GM21786 (cell line): Measurements from ENCODE around the gene PRDM16.

Experiments used
- ATAC-seq: cut with Tn5 transposase; IDR thresholded peaks from one replicate; pipeline ENCODE4 v1.9.1; 2021; ENCODE audit not compliant: unreplicated experiment

Gene PRDM16

DNA sequence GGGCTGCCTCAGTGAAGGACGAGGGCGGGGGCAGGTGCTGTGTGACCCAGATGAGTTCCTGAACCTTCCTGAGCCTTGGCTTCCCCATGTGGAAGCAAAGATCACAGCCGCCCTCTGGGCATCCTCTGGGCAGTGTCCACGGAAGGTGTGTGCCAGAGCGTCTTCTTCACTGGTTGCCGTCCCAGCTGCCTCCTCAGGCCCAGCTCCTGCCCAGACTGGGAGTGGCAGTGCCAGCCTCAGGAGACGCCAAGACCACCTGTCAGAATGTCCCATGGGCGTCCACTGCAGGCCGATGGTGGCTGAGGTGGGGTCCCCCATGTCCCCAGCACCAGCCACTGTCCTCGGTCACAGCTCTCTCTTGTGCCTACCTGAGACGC lies 395.6 kb downstream of the PRDM16 start:
- no peak for ATAC-seq

- no peak for ATAC-seq
These were observed 396.3 kb downstream of the PRDM16 start for GRCh38 chr1:3465091-3465934.

DNA sequence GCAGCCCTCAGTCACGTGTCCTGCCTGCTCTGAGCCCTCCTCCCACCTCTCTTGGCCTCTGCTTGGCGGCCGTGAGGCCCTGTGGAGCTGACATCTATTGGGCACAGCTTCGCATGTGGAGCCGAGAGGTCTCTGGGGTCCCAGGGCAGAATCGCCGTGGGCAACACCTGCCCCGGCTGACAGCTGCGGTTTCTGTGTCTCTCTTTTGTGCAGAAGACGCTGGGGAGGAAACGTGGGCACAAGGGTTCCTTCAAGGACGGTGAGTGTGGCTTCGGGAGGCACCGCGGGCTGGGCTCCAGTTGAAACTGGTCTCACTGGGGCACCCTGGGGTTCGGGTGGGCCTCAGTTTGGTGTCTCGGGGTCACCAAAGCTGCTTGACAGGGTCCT lies 396.9 kb downstream of the PRDM16 start:
- no peak for ATAC-seq

DNA sequence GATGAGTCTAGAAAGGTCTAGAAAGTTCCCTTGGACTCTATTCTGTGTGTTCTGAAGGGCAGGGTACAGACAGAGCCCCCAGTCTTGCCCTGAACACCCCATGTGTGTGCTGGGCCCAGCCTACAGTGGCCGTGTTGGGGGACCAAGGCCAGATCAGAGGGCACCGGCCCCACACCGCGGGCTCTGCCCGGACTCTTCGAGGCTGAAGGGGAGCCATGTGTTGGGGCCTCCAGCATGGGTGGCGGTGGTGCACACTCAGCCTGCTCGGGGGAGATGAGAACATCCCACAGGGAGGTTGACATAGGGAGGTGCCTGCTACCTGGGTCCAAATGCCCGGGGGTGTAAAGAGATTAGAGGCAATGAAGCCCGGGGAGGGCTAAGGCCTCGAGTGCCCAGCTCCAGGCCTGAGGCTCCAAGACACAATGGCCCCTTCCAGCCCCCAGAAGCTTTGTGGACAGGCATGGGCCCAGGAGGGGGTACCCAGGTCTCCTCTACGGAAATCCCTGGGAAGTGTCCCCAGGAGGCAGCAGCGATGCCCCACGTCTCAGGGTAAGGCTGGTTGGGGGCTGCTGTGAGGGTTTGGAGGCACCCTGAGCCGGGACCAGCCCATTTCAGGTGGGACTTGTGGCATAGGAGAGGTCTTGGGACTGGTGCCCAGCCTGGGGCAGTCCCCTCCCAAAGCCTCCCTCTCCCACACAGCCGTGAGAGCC lies 397.5 kb downstream of the PRDM16 start:
- no peak for ATAC-seq

DNA sequence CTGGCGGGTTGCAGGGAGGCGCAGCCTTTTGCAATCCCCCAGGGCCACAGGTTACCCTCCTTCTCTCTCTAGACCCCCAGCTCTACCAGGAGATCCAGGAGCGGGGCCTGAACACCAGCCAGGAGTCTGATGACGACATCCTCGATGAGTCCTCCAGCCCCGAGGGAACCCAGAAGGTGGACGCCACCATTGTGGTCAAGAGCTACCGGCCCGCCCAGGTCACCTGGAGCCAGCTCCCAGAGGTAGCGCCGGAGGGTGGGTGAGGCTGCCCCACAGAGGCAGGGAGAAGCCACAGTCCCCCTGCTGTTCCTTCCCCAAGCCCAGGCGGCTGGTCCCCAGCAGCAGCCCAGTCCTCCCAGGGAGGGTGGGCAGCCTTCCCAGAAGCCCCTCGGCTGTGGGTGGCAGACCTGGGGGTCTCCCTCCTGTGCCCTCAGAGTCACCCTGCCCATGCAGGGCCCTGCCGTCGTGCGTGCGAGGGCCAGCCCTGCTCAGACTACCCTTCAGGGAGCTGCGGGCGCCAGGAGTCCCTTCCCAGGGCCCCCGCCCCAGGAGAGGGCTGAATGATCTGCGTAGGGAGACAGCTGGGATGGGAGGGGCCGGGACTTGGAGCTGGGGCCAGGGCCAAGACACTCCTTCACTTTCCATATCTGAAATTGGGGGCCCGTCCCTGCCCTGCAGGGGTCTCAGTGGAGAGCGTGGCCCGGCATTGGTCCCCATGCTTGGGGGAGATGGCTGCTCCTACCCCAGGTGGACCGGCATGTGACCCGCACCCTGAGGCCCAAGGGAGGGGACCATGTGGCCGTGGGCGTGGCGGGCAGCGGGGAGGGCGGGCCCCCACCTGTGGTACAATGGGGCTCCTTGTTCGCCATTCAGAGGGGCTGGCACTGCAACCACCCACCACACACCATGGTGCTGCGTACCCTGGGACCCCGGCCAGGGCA lies 398.4 kb downstream of the PRDM16 start:
- no peak for ATAC-seq

DNA sequence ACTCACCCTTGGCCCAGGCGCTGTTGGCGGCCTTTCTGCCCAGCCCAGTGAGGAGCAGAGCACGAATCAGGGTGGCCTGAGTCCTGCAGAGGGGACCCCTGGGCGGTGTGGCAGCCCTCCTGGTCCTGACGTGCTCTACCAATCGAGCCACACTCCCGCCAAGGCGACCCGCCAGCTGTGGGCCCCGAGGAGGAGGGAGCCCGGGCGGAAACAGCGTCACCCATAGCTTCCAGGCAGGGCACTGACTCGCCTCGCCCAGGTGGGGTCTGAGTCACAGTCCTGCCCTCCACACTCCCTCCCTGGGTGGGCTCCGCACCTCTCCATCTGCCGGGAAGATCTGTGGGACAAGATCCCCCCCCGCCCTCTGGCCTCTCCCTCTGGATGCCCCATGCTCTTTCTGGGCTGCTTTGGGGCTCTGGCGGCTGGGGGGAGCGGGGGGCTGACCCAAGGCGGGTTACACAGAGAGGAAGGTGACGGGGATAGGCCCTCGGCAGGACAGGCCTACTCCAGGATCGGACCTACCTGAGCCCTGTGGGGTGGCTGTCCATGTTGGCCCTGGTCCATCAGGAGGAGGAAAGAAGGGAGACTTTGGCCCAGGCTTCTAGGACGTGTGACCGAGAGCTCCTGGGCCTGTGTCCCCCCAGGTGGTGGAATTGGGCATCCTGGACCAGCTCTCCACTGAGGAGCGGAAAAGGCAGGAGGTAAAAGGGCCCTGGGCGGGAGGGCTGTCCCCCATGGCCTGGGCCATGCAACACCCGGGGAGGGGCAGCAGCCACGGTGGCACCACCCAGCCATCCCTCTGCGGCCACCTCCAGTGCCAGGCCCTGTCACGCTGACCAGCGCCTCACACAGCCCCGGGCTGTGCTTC lies 399.5 kb downstream of the PRDM16 start:
- no peak for ATAC-seq

- no peak for ATAC-seq
These were observed 400.3 kb downstream of the PRDM16 start for GRCh38 chr1:3469104-3469848.

GRCh38 chr1:3469849-3470649 lies 401.0 kb downstream of the PRDM16 start:
- no peak for ATAC-seq

- ATAC-seq: no peak
These were observed 401.8 kb downstream of the PRDM16 start for GRCh38 chr1:3470650-3471355.

- no peak for ATAC-seq
These were observed 402.5 kb downstream of the PRDM16 start for GRCh38 chr1:3471356-3472087.

- no peak for ATAC-seq
These were observed 403.3 kb downstream of the PRDM16 start for GRCh38 chr1:3472088-3472850.

DNA sequence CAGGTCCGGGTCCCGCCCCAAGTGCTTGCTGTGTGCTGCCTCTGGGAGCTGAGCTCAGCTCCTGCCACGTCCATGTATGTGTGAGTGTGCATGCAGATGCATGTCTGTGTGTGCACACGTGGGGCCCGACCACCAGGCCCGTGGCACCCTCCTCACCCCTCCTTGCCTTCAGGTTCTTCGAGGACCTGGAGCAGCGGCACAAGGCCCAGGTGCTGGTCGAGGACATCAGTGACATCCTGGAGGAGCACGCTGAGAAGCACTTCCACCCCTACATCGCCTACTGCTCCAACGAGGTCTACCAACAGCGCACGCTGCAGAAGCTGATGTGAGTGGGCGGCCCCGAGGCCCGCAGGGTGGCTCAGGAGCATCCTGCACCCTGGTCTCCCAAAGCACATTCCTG lies 403.9 kb downstream of the PRDM16 start:
- no peak for ATAC-seq

DNA sequence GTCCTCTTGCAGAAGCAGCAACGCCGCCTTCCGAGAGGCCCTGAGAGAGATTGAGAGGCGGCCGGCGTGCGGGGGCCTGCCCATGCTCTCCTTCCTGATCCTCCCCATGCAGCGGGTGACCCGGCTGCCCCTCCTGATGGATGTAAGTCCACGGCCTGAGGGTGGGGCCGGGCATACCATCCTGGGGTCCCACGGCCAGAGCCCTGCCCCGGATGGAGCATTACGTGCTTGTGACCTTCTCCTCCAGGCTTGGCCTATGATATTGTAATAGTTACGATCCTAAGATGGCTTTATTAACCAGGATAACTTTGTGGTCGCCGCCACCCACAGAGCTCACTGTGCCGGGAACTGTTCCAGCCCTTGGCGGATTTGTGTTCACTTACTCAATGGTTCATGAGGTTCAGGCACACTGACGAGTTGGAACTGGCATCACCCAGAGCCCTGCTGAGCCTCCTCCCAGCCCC lies 404.4 kb downstream of the PRDM16 start:
- ATAC-seq: no peak

GRCh38 chr1:3474016-3474415 lies 405.0 kb downstream of the PRDM16 start:
- no peak for ATAC-seq

- ATAC-seq: no peak
These were observed 405.4 kb downstream of the PRDM16 start for GRCh38 chr1:3474421-3474820.

GRCh38 chr1:3475839-3476573 lies 407.0 kb downstream of the PRDM16 start:
- no peak for ATAC-seq
